ENCODE data around the gene USP47.

DNA sequence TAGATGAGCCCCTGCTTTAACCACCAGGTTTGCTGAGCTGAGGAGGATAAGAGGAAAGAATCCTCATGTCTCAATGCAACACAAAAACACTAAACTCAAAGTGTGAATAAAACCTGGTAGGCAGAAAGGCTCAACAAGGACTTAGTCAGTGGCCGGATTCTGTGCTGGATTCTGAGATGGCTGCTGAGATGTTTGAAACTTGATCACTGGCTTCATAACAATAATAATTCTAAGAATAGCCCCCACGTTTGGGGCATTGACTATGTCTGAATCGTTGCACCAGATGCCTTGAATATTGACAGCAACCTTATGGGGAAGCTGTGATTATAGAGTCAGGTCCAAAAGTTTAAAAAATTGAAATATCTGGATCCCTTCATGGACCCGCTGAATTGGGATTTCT, 162.0 kb downstream of the USP47 start:
- TF ChIP-seq POLR2A (IDR thresholded peaks at IDR 0.05; ENCODE audit: control extremely low read depth in 1 of 2, low read depth in 2 of 2, low read length in 2 of 2), result no peak
- no peak for TF ChIP-seq SP2 (IDR thresholded peaks at IDR 0.05; ENCODE audit: low read length)
- no peak for TF ChIP-seq POLR2AphosphoS5 (IDR thresholded peaks at IDR 0.05; ENCODE audit: low read depth, low read length)
- TF ChIP-seq, protein P1, sequence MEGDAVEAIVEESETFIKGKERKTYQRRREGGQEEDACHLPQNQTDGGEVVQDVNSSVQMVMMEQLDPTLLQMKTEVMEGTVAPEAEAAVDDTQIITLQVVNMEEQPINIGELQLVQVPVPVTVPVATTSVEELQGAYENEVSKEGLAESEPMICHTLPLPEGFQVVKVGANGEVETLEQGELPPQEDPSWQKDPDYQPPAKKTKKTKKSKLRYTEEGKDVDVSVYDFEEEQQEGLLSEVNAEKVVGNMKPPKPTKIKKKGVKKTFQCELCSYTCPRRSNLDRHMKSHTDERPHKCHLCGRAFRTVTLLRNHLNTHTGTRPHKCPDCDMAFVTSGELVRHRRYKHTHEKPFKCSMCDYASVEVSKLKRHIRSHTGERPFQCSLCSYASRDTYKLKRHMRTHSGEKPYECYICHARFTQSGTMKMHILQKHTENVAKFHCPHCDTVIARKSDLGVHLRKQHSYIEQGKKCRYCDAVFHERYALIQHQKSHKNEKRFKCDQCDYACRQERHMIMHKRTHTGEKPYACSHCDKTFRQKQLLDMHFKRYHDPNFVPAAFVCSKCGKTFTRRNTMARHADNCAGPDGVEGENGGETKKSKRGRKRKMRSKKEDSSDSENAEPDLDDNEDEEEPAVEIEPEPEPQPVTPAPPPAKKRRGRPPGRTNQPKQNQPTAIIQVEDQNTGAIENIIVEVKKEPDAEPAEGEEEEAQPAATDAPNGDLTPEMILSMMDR (IDR thresholded peaks at IDR 0.05; ENCODE audit: control extremely low read depth in 1 of 3, insufficient read depth in 1 of 3, low read depth in 1 of 3, low read length in 3 of 3), result no peak
- TF ChIP-seq, protein P2, sequence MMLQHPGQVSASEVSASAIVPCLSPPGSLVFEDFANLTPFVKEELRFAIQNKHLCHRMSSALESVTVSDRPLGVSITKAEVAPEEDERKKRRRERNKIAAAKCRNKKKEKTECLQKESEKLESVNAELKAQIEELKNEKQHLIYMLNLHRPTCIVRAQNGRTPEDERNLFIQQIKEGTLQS (IDR thresholded peaks at IDR 0.05; ENCODE audit: insufficient read depth, low read depth, low read length), result no peak
- TF ChIP-seq SIN3A (conservative IDR thresholded peaks at IDR 0.05 in 1 of 2, IDR thresholded peaks at IDR 0.05 in 1 of 2; ENCODE audit: low read depth in 1 of 2, low read length in 2 of 2), result no peak
- TF ChIP-seq RAD21 (IDR thresholded peaks at IDR 0.05 in 1 of 2, conservative IDR thresholded peaks at IDR 0.05 in 1 of 2; ENCODE audit: low read depth in 2 of 2, low read length in 2 of 2), result no peak
- no peak for TF ChIP-seq EGR1 (IDR thresholded peaks at IDR 0.05; ENCODE audit: borderline replicate concordance, low read depth, low read length)
- no peak for TF ChIP-seq NANOG (IDR thresholded peaks at IDR 0.05; ENCODE audit: insufficient read depth, low read depth, low read length, poor library complexity, severe bottlenecking)
- TF ChIP-seq EZH2 (IDR thresholded peaks at IDR 0.05; ENCODE audit: low read depth, low read length, severe bottlenecking), result no peak
- no peak for TF ChIP-seq CHD2 (IDR thresholded peaks at IDR 0.05; ENCODE audit: low read length)
- TF ChIP-seq RXRA (IDR thresholded peaks at IDR 0.05; ENCODE audit: insufficient read depth, low read depth, low read length), result no peak
